Anterior cingulate cortex (tissue), 58 donors: ENCODE measurements around the gene ZNRF2.
"Not testable (repeated sequence)": the region's sequence is repeated elsewhere in the genome, so short reads cannot be mapped to it uniquely, and the experiment has no call there.

Experiments
- DNase-seq, 58 donors: peaks; one replicate each; lab custom pipeline; 2025; lab: John Stamatoyannopoulos, UW

The ZNRF2 gene

GRCh38 chr7:30256349-30256858 is 28.0 kb upstream of the ZNRF2 start:
- DNase-seq: no peak

GRCh38 chr7:30260246-30260768 is 24.1 kb upstream of the ZNRF2 start:
- no peak for DNase-seq

- DNase-seq: no peak
Observed at GRCh38 chr7:30263090-30263710, 21.2 kb upstream of the ZNRF2 start.

- DNase-seq: no peak
Observed at GRCh38 chr7:30264052-30264451, 20.3 kb upstream of the ZNRF2 start.

GRCh38 chr7:30265189-30265588 is 19.2 kb upstream of the ZNRF2 start:
- not testable (repeated sequence) for DNase-seq

GRCh38 chr7:30266686-30267085 is 17.7 kb upstream of the ZNRF2 start:
- no peak for DNase-seq

GRCh38 chr7:30268586-30268985 is 15.8 kb upstream of the ZNRF2 start:
- peak in 5 of 58 donors; percentile 4 to 27 (median 10) for DNase-seq

- no peak for DNase-seq
Observed at GRCh38 chr7:30269490-30269889, 14.9 kb upstream of the ZNRF2 start.

GRCh38 chr7:30270921-30271320 is 13.5 kb upstream of the ZNRF2 start:
- DNase-seq: no peak

- DNase-seq: no peak
Observed at GRCh38 chr7:30272126-30272525, 12.3 kb upstream of the ZNRF2 start.

GRCh38 chr7:30273552-30273951 is 10.8 kb upstream of the ZNRF2 start:
- DNase-seq: no peak

GRCh38 chr7:30274641-30275040 is 9.8 kb upstream of the ZNRF2 start:
- no peak for DNase-seq

- DNase-seq: peak in 45 of 58 donors; percentile 7 to 76 (median 31)
Observed at GRCh38 chr7:30276203-30276900, 8.0 kb upstream of the ZNRF2 start.

GRCh38 chr7:30278376-30278775 is 6.0 kb upstream of the ZNRF2 start:
- DNase-seq: no peak

GRCh38 chr7:30278849-30279652 is 5.3 kb upstream of the ZNRF2 start:
- DNase-seq: no peak

GRCh38 chr7:30279653-30279904 is 4.8 kb upstream of the ZNRF2 start:
- no peak for DNase-seq

- no peak for DNase-seq
Observed at GRCh38 chr7:30280631-30281030, 3.8 kb upstream of the ZNRF2 start.

GRCh38 chr7:30281263-30281662 is 3.1 kb upstream of the ZNRF2 start:
- no peak for DNase-seq

- DNase-seq: no peak
Observed at GRCh38 chr7:30281791-30282190, 2.6 kb upstream of the ZNRF2 start.

GRCh38 chr7:30282735-30283134 is 1.7 kb upstream of the ZNRF2 start:
- no peak for DNase-seq

GRCh38 chr7:30285067-30285535 is 704 bp downstream of the ZNRF2 start:
- DNase-seq: peak in 9 of 58 donors; percentile 6 to 55 (median 26)
